Mesangial cell (primary cell): ENCODE data around the gene MOV10L1. TPM values are rescaled to one million over a fixed set of nuclear protein-coding genes. Genes with fewer than 3 reads are reported as not detected.

Experiments used
- total RNA-seq: library from RNA; depleted of rRNA; stranded (reverse); fragments of >200 nt; gene quantifications from 2 replicates; pipeline ENCODE4 v1.2.3, GENCODE V29; 2015

MOV10L1 gene
- under 0.01 and 0.76 TPM in 2 replicates for total RNA-seq

DNA sequence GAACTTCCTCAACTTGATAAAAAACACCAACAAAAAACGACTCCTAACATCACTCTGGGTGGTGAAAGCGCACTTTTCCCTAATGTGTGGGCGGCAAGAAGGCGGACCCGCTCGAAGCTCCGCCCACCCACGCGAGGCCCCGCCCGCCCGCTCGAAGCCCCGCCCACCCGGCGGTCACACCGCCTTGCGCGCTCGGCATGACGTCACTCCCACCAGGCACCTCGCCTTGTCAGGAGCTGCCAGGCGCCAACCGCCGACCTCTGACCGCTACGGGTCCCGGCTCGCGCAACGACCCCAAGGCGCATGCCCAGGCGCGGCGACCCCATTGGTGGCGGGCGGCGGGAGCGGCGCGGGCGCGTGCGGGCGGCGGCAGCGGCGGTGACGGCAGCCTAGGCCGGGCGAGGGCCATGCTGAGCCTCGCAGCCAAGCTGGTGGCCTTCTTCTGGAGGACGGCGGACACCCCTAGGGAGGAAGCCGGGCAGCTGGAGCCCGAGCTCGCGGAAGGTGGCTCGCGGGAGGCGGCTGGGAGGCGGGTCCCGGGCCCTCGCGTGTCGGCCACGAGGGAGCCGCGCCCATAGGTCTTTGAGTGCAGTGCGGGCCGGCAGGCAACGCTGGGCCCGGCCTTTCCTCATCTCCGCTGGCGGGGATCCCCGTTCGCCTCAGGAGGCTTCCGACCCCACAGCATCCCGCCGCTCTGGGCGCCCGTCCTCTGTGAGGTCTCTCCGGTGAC is at the start of gene MOV10L1:
Gene MOV10L1 (plus strand): TSS at position 325 of the 730 bp plus-strand sequence. CDS start 83 bp downstream, at position 408.

DNA sequence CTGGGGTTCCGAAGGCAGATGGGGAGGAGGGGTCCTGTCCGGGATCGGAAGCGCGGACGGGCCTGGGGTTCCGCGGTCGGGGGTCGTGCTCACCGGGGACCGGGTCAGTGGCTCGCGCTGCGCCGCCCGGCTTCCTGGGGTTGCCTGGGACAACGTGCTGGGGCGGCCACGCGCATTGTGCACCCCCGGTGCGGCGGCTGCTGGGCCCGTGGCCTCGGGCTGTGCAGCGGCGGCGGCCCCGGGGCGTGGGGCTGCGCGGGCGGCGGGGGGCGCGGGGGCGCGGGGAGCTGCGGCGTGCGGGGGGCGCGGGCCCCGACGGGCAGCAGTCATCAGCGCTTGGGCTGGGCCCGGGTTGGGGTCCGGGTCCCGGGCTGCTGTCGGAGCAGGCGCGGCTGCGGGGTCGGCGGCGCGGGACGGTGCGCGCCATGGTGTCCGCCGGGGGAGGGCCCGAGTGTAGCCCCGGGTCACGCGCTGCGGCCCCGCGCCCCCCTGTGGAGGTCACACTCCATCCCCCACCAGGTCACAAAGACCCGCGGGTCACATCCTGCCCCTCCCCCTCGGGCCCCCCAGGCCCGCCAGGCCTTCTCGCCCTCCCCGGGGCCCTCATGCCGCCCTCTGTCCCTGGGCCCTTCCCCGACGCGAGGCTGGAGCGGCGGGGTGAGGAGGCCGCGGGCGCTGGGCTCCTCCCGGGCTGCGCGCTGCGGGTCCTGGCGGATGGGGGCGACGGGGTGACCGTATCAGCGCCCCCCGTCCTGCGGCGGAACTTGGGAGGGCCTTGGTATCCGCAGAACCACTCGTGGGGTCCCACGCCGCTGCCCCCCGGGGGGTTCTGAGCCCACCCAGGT is 31.5 kb upstream of the MOV10L1 start, which contains the start of gene TTLL8:
Gene TTLL8 (minus strand): TSS at position 238 of the 845 bp plus-strand sequence.

DNA sequence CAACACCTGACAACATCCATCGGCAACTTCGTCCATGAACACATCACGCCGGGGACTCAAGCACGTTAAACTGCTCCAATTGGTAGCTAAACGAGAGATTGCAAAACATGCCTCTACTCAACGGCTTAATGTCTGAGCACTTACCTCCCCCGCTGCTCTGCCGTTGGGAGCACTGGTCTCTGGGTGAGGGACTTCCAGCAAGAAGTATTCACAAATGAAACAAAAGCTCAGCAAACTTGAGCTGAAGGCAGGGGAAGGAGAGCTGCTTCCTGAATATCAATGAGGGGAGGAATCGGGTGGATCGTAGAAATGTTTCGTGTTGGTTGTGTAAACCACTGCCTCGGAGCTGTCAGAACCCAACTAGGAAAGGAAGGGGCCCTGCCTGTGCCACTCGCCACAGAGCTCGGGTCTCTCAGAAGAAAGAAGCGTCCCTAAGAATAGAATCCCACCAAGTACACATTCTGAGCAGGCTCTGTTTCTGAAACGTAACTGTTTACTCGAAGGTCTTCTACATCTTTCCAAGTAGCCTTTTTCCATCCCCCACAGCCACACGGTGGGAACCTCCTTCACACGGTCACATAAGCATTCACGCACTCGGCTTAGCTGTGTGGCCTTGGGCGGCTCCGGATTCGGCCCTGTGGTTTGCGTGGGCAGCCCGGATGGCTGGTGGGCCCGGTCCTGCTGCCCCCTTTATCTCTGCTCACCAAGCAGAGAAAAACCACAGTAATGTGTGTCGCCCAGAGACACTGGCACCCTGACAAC is 4.4 kb upstream of the MOV10L1 start, which contains the start of gene MLC1:
Gene MLC1 (minus strand): TSS at position 216 of the 762 bp plus-strand sequence. CDS start 524 bp downstream, outside the sequence.

DNA sequence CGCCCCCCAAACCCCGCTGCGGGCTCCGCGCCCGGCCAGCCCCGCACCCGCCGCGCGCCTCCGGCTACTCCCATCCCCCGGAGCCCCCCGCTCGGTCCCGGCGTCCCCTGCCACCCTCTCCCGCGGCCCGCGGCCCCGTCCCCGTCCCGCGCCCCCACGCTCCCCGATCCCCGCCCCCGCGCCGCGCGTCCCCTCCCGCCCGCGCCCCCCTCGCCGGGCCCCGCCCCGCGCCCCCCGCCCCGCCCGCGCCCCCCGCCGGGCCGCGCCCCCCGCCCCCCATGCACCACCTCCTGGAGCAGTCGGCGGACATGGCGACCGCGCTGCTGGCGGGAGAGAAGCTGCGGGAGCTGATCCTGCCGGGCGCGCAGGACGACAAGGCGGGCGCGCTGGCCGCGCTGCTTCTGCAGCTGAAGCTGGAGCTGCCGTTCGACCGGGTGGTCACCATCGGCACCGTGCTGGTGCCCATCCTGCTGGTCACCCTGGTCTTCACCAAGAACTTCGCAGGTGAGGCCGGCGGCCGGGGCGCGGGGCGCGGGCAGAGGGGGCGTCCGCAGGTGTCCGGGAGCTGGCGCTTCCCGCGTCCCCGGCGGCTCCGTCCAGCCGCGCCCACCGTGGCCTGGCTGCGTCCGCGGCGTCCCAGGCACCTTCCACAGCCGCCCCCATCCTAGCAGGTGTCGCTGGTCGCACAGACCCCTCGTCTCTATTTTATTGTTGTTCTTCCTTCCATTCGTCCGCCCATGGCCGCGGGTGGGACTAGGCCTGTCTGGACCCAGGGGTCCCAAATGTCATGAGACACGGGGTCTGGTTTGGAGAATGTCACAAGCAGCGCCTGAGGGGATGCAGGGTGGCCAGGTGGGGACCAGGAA is 80.9 kb downstream of the MOV10L1 start, which contains the start of gene PANX2:
Gene PANX2 (plus strand): TSS at position 279 of the 866 bp plus-strand sequence. CDS start 0 bp downstream, at position 279.

DNA sequence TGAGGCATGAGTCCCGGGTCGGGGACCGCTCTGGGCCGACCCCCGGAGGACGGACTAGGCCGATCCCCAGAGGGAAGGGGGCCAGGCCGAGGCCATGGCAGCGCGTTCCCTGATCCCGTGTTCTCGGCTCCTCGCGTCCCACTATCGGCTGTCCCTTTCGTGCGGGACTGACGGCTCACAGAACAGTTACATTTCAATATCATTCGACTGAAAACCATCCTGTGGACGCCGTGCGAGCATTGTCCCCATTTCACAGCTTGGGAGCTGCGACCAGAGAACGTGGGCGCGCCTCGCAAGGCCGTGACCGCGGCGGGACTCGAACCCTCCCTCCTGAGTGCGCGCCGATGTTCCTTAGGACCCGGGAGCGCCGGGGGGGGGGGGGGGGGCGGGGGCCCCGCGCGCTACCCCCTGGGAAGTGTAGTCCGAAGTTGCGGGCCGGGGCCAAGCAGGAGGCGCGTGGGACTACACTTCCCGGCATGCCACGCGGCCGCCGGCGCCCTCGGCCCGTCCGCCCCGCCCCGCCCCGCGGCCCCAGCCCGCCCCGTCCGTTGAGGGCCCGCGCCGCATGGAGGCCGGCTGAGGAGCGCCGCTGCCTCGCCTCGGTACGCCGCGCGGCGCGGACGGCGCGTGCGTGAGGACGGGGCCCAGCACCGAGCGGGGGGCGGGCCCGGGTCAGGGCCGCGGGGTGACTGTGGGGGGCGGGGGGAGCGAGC is 95.7 kb downstream of the MOV10L1 start, which contains the start of gene TRABD:
Gene TRABD (plus strand): TSS at position 539 of the 713 bp plus-strand sequence. CDS start 7,148 bp downstream, outside the sequence.

DNA sequence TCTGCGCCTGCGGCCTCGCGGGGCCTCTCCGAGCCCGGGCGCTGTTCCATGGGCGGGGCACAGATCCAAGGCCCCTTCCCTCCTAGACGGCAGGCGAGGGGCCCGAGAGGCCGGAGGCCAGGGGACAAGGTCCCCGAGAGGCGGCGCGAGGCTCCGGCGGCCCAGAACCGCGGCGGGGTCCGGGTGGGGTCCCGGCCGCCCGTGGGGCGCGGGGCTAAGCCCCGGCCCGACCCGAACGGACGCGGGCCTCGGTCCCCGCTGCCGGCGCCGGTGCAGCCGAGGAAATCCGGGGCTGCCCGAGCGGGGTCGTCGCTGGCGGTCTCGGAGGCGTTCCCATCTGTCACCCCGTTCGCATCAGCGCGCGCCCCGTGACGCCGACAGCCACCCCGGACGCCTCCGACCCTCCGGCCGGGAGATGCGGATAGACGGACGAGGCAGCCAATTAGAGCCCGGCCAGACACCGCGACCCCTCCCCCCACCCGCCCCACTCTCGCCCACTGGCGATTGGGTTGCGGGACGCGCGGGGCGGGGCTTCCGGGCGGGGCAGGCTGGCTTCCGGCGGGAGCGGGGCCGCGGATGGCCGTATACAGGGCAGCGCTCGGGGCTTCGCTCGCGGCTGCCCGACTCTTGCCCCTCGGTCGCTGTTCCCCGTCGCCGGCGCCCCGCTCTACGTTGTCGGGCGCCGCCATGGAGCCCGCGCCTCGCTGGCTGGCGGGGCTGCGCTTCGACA is 110.8 kb downstream of the MOV10L1 start, which contains the start of gene SELENOO:
Gene SELENOO (plus strand): TSS at position 551 of the 730 bp plus-strand sequence. CDS start 26 bp downstream, at position 577.

Other genes with a start within 250 kb of the MOV10L1 start
- gene ZBED4, start 236.2 kb upstream of the MOV10L1 start, total RNA-seq = 17.0 and 18.6 TPM in 2 replicates
- gene ALG12, start 171.6 kb upstream of the MOV10L1 start, total RNA-seq = 21.3 and 24.8 TPM in 2 replicates
- gene CRELD2, start 171.4 kb upstream of the MOV10L1 start, total RNA-seq = 29.9 and 53.4 TPM in 2 replicates
- 37.5 and 63.6 TPM in 2 replicates for gene PIM3, start 129.2 kb upstream of the MOV10L1 start, total RNA-seq
- gene IL17REL, start 77.2 kb upstream of the MOV10L1 start, total RNA-seq = 0.25 TPM in 1 of 2 replicates, not detected in the other
- gene TTLL8, start 31.7 kb upstream of the MOV10L1 start, total RNA-seq = not detected in 2 replicates
- not detected in 2 replicates for gene MLC1, start 4.6 kb upstream of the MOV10L1 start, total RNA-seq
- gene PANX2, start 80.7 kb downstream of the MOV10L1 start, total RNA-seq = 0.13 and 0.16 TPM in 2 replicates
- 43.7 and 56.1 TPM in 2 replicates for gene TRABD, start 95.9 kb downstream of the MOV10L1 start, total RNA-seq
- gene SELENOO, start 111.0 kb downstream of the MOV10L1 start, total RNA-seq = 19.1 and 23.1 TPM in 2 replicates
- gene TUBGCP6, start 155.0 kb downstream of the MOV10L1 start, total RNA-seq = 24.9 and 31.4 TPM in 2 replicates
- gene HDAC10, start 161.3 kb downstream of the MOV10L1 start, total RNA-seq = 18.4 and 40.1 TPM in 2 replicates
- gene MAPK12, start 171.7 kb downstream of the MOV10L1 start, total RNA-seq = 40.6 and 41.6 TPM in 2 replicates
- 14.3 and 19.8 TPM in 2 replicates for gene MAPK11, start 180.4 kb downstream of the MOV10L1 start, total RNA-seq
- gene PLXNB2, start 217.6 kb downstream of the MOV10L1 start, total RNA-seq = 241 and 564 TPM in 2 replicates
- 1.5 and 9.8 TPM in 2 replicates for gene DENND6B, start 237.0 kb downstream of the MOV10L1 start, total RNA-seq